ENCODE measurements around the gene PRTG.
A peak's percentile ranks its signal among the peaks of the same experiment; 100 is the strongest.
"Not testable (repeated sequence)": the region's sequence is repeated elsewhere in the genome, so short reads cannot be mapped to it uniquely, and the experiment has no call there.

The PRTG gene

GRCh38 chr15:55742927-55743728 lies at the start of gene PRTG:
Gene PRTG, minus strand, starts transcription at chr15:55743152. Its CDS starts 221 bp downstream, at chr15:55742931.
- no peak for DNase-seq

DNA sequence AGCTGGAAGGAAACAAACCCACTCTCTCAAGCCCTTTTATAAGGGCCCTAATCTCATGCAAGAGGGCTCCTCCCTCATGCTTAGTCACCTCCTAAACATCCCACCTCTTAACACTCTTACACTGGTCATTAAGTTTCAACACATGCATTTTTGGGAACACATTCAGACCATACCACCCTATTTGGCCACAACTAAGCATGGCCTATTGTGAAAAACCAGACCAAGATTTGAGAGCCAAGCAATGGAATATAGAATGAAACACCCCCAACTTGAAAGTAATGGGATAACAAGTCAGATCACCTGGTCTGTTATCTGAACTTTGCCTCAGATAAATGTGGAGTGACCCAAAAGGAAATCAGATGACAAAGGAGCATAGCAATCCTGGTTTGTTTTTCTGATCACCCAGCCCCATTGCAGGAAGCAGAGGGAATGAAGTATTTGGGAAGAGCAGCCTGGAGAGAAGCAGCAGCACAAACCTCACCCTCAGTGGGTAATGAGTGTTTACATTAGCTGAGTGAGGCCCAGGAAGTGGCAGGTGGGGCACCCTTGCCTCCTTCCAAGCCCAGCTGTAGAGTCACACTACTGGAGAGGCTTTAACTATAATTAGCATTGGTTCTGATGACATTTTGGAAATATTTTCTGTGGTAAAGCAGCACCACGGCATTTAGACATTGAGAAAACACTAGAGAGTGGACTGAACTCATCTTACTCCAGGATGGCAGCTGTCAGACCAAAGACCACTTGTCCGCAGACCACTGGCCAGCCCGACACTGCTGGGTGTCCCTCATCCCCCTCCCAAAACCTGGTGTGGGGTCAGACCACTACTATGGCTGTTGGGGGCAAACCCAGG lies 48.8 kb upstream of the PRTG start:
- no peak for DNase-seq

DNA sequence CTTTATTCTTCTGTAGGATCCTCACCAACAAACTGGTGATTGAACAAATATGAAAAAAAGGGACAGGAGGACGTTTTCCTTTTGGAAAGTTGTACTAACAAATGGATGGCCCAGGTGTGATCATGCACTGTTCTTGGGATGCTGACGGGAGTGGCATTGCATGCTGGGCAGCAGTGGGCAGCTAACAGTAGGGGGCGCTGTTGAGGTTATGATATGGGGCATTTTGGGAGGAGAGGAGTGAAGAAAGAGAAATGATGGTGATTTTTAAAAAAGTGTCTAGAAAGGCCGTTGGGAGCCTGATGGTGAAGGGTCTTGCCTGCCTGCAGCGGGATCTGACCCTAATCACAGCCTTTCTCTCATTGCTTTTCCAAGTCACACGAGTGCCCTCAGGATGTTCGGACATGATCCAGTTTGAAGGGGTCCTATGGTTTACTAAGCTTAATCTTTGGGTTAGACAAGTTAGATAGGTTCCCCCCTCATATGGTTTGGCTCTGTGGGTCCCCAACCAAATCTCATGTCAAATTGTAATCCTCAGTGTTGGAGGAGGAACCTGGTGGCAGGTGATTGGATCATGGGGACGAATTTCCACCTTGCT lies 46.2 kb upstream of the PRTG start:
- peak; percentile 42 for DNase-seq

- no peak for DNase-seq
Observed at GRCh38 chr15:55786341-55786740, 43.4 kb upstream of the PRTG start.

GRCh38 chr15:55785593-55785992 lies 42.6 kb upstream of the PRTG start:
- not testable (repeated sequence) for DNase-seq

DNA sequence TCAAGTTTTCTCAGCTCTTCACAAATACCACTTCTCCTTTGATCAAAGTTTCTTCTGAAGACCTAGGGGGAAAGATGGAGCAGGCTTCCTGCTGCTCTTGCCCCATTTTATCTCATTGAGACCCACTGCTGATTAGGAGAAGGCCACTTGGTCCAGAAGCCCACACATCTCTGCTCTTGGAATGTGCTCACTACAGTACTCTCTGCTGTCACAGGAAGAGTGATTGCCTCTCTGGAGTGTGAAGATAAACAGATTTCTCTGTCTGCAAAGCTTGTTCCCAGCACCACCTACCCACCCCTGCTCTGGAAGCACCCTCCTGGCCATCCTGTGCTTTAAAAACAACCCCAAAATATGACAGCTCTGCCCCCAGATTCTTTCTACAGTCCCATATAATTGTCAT lies 41.3 kb upstream of the PRTG start:
- no peak for DNase-seq

DNA sequence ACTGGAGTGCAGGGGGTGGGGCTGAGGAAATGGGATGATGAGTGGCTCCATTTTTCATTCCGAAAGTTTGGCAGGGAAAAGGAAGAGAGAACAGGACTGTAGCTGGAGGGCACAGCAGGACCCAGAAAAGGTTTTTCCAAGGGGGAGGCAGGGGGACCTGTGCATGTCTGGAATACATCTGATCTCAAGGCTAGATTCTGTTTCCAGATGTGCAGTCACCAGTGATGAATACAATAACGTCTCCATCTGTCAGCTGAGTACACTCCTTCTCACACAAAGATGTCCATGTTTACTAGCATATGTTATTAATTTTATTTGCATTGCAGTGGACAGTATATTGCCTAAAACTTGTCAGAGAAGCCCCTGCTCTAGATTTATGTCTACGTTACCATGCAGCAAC lies 39.9 kb upstream of the PRTG start:
- DNase-seq: no peak

DNA sequence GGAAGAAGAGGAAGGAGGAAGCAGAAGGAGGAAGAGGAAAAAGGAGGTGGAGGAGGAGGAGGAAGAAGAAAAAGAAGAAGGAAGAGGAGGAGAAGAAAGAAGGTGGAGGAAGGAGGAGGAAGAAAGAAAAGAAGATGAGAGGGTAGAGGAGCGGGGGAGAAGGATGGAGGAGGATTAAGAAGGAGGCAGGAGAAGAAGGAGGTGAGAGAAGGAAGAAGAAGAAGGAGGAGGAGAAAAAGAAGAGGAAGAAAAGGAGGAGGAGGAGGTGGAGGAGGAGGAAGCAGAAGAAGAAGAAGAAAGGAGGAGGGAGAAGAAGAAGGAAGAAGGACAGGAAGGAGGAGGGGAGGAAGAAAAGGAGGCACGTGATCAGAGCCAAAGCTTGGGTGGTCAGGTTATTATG lies 37.3 kb upstream of the PRTG start:
- no peak for DNase-seq

GRCh38 chr15:55778932-55779331 lies 36.0 kb upstream of the PRTG start:
- DNase-seq: no peak

DNA sequence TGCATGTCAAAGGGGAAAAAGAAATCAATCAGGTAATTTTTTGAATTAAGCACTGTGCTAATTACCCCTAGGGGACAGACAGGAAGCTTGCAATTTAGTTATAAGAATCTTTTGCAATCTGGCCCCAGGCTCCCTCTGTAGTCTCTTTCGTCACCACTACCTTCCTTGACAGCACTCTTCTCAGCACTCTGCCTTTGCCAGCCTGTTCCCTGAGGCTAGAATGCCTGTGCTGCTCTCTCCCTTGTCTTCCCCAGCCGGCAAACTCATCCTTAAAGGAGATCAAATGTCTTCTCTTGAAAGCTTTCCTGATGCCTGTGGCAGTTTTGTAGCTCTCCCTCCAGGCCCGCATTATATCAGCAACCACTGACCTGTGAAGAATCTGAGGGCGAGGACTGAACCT lies 32.4 kb upstream of the PRTG start:
- no peak for DNase-seq

DNA sequence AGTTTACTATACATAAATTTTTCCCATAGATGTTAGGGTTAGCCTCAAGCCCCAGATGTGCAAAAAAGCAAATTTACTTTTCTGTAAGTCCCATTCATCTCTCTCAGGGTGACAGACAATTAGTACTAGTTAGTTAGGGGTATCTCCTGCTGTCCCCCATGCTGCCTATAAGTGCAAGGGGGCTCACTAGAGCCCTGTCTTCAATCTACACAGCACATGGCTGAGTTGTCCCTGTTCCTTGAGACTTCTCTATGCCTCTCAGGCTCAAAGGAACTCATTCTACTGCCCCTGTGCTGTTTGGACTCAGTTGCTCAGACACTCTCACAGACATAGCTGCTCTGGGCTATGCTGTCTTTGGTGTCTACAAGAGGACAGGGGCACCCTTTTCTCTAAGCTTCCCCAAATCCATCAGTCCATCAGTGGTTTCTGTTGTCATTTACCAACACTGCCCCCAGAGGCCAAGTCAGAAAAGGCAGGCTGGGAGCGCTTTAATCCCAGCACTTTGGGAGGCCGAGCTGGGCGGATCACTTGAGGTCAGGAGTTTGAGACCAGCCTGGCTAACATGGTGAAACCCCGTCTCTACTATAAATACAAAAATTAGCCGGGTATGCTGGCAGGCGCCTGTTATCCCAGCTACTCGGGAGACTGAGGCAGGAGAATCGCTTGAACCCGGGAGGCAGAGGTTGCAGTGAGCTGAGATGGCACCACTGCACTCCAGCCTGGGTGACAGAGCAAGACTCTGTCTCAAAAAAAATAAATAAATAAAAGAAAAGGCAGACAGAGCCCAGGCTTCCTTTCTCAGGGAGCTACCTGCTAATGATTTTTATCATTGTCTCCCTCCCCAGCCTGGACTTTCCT lies 31.4 kb upstream of the PRTG start:
- DNase-seq: peak; percentile 36

GRCh38 chr15:55770806-55771205 lies 27.9 kb upstream of the PRTG start:
- DNase-seq: no peak

GRCh38 chr15:55770261-55770660 lies 27.3 kb upstream of the PRTG start:
- no peak for DNase-seq

GRCh38 chr15:55768670-55769185 lies 25.8 kb upstream of the PRTG start:
- no peak for DNase-seq

- DNase-seq: no peak
Observed at GRCh38 chr15:55766676-55767075, 23.7 kb upstream of the PRTG start.

- DNase-seq: no peak
Observed at GRCh38 chr15:55764398-55764797, 21.4 kb upstream of the PRTG start.

- DNase-seq: no peak
Observed at GRCh38 chr15:55758580-55758986, 15.6 kb upstream of the PRTG start.

DNA sequence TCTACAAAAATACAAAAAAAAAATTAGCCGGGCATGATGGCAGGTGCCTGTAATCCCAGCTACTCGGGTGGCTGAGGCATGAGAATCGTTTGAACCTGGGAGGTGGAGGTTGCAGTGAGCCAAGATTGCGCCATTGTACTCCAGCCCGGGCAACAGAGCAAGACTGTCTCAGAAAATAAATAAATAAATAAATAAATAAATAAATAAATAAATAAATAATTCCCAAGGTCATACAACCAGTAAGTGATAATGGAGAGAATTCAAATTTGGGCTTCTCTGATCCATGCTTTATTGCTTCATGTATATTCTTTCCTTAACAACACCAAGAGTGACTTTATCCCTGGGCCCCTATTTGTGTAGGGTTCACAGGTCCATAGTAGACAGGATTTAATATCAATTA lies 10.5 kb upstream of the PRTG start:
- DNase-seq: not testable (repeated sequence)

- DNase-seq: no peak
Observed at GRCh38 chr15:55750706-55751105, 7.8 kb upstream of the PRTG start.

DNA sequence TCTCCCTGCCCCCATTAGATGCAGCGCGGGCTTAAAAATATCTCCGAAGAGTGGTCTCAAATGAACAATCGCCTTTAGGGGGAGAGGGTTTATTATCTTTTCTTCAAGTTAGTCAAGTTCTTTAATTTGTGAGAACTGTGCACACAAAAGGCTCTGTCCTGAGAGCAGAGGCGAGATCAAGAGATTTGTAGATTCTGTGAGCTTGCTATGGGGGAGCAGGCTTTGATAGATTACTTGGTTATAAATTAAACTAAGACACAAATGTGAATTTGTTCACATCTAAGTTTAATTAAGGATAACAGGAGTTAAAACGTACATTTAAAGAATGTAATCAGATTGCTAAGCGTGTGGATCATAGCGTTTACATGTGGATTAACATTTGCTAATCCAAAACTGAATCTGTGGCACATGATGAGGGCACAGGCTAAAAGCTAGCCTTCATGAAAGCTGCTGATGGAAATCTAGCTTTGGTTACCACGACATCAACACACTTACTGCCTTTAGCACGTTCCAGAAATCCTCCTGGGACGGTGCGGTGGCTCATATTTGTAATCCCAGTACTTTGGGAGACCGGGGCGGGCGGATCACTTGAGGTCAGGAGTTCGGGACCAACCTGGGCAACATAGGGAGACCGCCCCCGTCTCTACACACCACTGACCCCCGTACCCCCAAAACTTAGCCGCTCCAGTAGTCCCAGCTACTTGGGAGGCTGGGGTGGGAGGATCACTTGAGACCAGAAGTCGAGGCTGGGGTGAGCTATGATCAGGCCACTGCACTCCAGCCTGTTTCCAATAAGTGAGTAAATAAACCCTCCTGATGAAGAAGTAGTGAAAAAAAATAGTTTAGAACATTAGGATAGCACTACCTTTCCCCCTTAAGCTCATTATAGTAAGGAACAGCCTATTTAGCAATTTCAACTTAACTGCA lies 1.0 kb upstream of the PRTG start:
- no peak for DNase-seq

DNA sequence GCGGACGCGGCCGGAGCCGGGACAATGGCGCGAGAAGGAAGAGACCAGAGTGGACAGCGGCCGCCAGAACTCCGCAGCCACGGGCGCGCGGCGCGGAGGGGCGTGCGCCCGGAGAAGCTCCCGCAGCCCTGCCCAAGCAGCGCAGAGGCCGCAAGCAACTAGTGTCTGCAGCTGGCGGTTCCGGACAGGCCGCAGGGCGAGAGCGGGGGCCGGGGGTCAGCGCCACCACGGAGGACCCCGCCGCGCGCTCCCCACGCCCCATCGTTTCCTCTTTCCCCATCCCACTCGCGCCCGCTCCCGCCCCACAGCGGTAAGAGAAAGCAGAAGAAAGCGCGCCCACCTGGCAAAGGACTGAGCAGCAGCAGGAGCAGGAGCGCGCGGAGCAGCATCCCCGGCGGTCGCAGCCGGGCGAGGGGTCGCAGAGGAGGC lies 440 bp downstream of the PRTG start:
- peak; percentile 14 for DNase-seq
